GM12878 (cell line): Measurements from ENCODE around the gene NAPEPLD.

Experiments used
- CEBPB ChIP-seq, 2 experiments: fragments of 150-350 bp in 1 of 2; IDR thresholded peaks; 2 replicates each; pipeline ENCODE4 v1.6.1; 2012 to 2014; ENCODE audit warnings: low read depth in 2 of 2, low read length in 2 of 2, borderline replicate concordance in 1 of 2, inconsistent platforms in 1 of 2
- CHD1 ChIP-seq: IDR thresholded peaks from 2 replicates; pipeline ENCODE4 v1.6.1; 2012; ENCODE audit warnings: low read depth, low read length, improper control_type of control experiment
- CTCF ChIP-seq, 3 experiments: IDR thresholded peaks in 2 of 3; conservative IDR thresholded peaks in 1 of 3; 2 replicates each; pipeline ENCODE4 v1.5.1; 2011; ENCODE audit warnings: low read depth in 3 of 3, low read length in 3 of 3, mild to moderate bottlenecking in 3 of 3, control low read depth in 2 of 3, moderate library complexity in 2 of 3, inconsistent platforms in 1 of 3, mixed read lengths in 1 of 3; ENCODE audit not compliant: control insufficient read depth in 2 of 3, insufficient read depth in 1 of 3; ENCODE audit errors: extremely low read depth in 1 of 3
- FOXM1 ChIP-seq: IDR thresholded peaks from 2 replicates; pipeline ENCODE4 v1.6.1; 2012; ENCODE audit warnings: low read depth, mild to moderate bottlenecking, inconsistent platforms, low read length, moderate library complexity
- IRF4 ChIP-seq: IDR thresholded peaks from 2 replicates; pipeline ENCODE4 v1.6.1; 2011; ENCODE audit warnings: low read depth, low read length
- MTA2 ChIP-seq: fragments of 450-650 bp; IDR thresholded peaks from 2 replicates; pipeline ENCODE4 v1.6.1; 2016; ENCODE audit warnings: low read depth, mild to moderate bottlenecking, moderate library complexity
- MXI1 ChIP-seq: fragments of 150-350 bp; IDR thresholded peaks from 2 replicates; pipeline ENCODE4 v1.6.1; 2011; ENCODE audit warnings: low read depth, mild to moderate bottlenecking, inconsistent platforms, low read length, improper control_type of control experiment
- NFYB ChIP-seq: IDR thresholded peaks from 2 replicates; pipeline ENCODE4 v1.6.1; 2011; ENCODE audit warnings: low read depth, mild to moderate bottlenecking, low read length, improper control_type of control experiment, moderate library complexity; ENCODE audit not compliant: insufficient read depth
- POLR2A ChIP-seq: IDR thresholded peaks from 2 replicates; pipeline ENCODE4 v1.6.1; 2011; ENCODE audit warnings: low read depth, mild to moderate bottlenecking, low read length
- POLR2AphosphoS2 ChIP-seq: IDR thresholded peaks from 2 replicates; pipeline ENCODE4 v1.6.1; 2011; ENCODE audit warnings: low read depth, mild to moderate bottlenecking, low read length, improper control_type of control experiment, moderate library complexity
- SIN3A ChIP-seq: IDR thresholded peaks from 2 replicates; pipeline ENCODE4 v1.6.1; 2012; ENCODE audit warnings: low read depth, low read length, improper control_type of control experiment
- TF ChIP-seq, protein P1 (sequence below): IDR thresholded peaks from 2 replicates; pipeline ENCODE4 v1.6.1; 2011; ENCODE audit warnings: low read depth, low read length, improper control_type of control experiment, borderline replicate concordance

GRCh38 chr7:103127006-103127405 is 21.9 kb downstream of the NAPEPLD start:
- TF ChIP-seq, protein P1, sequence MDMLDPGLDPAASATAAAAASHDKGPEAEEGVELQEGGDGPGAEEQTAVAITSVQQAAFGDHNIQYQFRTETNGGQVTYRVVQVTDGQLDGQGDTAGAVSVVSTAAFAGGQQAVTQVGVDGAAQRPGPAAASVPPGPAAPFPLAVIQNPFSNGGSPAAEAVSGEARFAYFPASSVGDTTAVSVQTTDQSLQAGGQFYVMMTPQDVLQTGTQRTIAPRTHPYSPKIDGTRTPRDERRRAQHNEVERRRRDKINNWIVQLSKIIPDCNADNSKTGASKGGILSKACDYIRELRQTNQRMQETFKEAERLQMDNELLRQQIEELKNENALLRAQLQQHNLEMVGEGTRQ = no peak
- TF ChIP-seq CTCF (IDR thresholded peaks at IDR 0.05 in 2 of 3, conservative IDR thresholded peaks at IDR 0.05 in 1 of 3; ENCODE audit: control insufficient read depth in 2 of 3, extremely low read depth in 1 of 3, insufficient read depth in 1 of 3, low read depth in 3 of 3, low read length in 3 of 3) = no peak
- no peak for TF ChIP-seq SIN3A
- no peak for TF ChIP-seq MXI1
- TF ChIP-seq IRF4 = no peak
- TF ChIP-seq CHD1 = no peak
- no peak for TF ChIP-seq NFYB
- no peak for TF ChIP-seq MTA2
- TF ChIP-seq POLR2AphosphoS2 = no peak
- no peak for TF ChIP-seq CEBPB (IDR thresholded peaks at IDR 0.05; ENCODE audit: borderline replicate concordance in 1 of 2, low read depth in 2 of 2, low read length in 2 of 2)
- no peak for TF ChIP-seq FOXM1
- no peak for TF ChIP-seq POLR2A
